GM18511 (cell line): ENCODE data around the gene CISD3.

ENCODE experiments used
- ATAC-seq: cut with Tn5 transposase; IDR thresholded peaks from one replicate; pipeline ENCODE4 v1.9.1; 2021; ENCODE audit warnings: mild to moderate bottlenecking, moderate library complexity; ENCODE audit not compliant: unreplicated experiment

CISD3 gene

GRCh38 chr17:38766341-38766740, 36.2 kb downstream of the CISD3 start:
- no peak for ATAC-seq

DNA sequence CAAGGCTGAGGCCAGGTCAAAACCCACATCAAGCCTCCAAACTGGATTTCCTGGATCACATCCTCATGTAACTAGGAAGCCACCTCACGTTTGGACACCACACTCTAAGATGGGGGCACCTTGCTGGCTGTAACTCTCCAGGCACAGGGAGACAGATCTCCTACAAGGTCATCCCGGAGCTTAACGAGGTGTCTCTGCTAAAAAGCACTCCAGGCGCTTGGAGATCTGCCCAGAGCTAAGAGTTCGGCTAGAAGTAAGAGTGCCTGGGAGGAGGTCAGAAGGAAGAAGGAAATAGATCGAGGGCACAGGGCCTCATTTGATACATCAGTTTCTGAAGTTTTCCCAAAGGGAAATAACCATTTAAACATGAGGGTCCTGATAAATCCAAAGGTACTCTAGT, 38.3 kb downstream of the CISD3 start:
- ATAC-seq = no peak

DNA sequence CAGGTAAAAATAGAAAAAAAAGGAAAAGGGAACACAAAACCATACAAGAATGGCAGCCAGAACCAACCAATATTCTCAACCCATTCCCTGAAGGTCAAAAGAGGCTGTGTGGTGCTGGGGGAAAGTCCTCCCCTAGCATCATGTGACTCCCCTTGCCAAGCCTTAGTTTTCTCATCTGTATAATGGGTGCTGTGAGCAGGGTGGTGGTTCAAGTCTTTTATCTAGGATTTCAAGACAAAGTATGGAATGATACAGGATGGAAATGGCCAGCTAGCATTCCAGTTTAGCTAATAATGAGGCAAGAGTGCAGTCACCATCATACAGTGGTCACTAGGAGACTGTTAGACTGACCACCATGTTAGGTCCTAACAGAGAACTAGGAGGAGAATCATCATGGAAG, 43.1 kb downstream of the CISD3 start:
- no peak for ATAC-seq

- ATAC-seq = no peak
Observed at GRCh38 chr17:38777641-38778250, 47.6 kb downstream of the CISD3 start.

- no peak for ATAC-seq
Observed at GRCh38 chr17:38779965-38780752, 50.0 kb downstream of the CISD3 start.

GRCh38 chr17:38783227-38783626, 53.1 kb downstream of the CISD3 start:
- ATAC-seq = no peak
